Neural cell (in vitro differentiated cells): ENCODE measurements around the gene GTPBP1.

Source experiments
- POLR2AphosphoS5 ChIP-seq: IDR thresholded peaks from 2 replicates; pipeline ENCODE4 v1.6.1; 2012
- TF ChIP-seq, protein P1 (sequence below): fragments of 450-650 bp; IDR thresholded peaks from 2 replicates; pipeline ENCODE4 v1.5.1; 2014; ENCODE audit warnings: antibody characterized with exemption, mild to moderate bottlenecking, moderate library complexity; ENCODE audit not compliant: poor library complexity, severe bottlenecking

DNA sequence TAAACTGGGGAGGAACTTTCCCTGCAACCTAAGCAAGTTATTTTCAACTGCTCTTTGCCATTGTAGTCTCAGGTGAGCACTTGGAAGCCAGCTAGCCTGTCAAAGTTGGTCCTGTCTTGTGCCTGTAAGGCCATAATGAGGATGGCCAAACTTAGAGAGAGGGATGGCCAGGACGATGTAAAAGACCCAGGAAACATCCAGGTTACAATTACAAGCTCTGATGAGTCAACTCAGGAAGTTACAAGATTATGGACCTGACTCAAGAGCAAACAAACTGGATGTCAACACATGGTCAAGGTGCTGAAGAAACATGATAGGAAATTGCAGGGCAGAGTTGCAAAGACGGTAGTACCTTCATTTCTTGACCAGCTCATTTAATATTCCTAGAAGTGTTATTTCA is 1.6 kb downstream of the GTPBP1 start:
- no peak for TF ChIP-seq POLR2AphosphoS5
- TF ChIP-seq, protein P1, sequence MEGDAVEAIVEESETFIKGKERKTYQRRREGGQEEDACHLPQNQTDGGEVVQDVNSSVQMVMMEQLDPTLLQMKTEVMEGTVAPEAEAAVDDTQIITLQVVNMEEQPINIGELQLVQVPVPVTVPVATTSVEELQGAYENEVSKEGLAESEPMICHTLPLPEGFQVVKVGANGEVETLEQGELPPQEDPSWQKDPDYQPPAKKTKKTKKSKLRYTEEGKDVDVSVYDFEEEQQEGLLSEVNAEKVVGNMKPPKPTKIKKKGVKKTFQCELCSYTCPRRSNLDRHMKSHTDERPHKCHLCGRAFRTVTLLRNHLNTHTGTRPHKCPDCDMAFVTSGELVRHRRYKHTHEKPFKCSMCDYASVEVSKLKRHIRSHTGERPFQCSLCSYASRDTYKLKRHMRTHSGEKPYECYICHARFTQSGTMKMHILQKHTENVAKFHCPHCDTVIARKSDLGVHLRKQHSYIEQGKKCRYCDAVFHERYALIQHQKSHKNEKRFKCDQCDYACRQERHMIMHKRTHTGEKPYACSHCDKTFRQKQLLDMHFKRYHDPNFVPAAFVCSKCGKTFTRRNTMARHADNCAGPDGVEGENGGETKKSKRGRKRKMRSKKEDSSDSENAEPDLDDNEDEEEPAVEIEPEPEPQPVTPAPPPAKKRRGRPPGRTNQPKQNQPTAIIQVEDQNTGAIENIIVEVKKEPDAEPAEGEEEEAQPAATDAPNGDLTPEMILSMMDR, result no peak
